GM19452 (cell line): Measurements from ENCODE around the gene METTL4.
A peak's percentile ranks its signal among the peaks of the same experiment; 100 is the strongest.

Source experiments
- ATAC-seq: cut with Tn5 transposase; IDR thresholded peaks from one replicate; pipeline ENCODE4 v1.9.1; 2021; ENCODE audit not compliant: unreplicated experiment

Gene METTL4

GRCh38 chr18:2571200-2572170 lies at the start of gene METTL4, which contains the start of gene NDC80:
Gene METTL4, minus strand, starts transcription at chr18:2571505. Its CDS starts 4,289 bp downstream, at chr18:2567216.
Gene NDC80, plus strand, starts transcription at chr18:2571557. Its CDS starts 1,429 bp downstream, at chr18:2572986.
- peak; percentile 75 for ATAC-seq

- no peak for ATAC-seq
Observed at GRCh38 chr18:2618009-2618408, 46.7 kb upstream of the METTL4 start.

DNA sequence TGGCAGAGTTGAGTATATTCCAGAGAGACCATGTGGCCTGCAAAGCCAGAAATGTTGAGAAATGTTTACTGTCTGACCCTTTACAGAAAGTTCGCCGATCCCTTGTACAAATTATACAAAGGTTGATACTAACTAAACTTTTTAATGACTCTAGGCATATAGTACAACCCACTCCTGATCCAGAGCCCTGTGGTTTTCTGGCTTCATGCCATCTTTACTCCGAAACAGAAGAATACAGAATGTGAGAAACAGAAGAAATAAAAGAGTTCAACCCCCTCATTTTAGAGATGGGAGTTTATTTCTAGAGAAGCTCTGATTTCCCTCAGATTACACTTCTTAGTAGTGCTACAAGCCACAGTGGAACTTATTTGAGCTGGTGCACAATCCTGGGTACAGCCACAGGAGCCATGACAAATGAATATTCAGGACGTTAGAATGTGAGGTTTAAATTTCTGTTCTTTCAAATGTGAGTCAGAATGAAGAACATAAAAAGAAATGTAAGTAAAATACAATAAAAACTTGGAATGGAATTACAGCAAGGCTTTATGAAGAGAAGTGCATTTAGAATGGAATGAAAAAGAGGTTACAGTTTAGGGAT lies 46.2 kb upstream of the METTL4 start:
- no peak for ATAC-seq

DNA sequence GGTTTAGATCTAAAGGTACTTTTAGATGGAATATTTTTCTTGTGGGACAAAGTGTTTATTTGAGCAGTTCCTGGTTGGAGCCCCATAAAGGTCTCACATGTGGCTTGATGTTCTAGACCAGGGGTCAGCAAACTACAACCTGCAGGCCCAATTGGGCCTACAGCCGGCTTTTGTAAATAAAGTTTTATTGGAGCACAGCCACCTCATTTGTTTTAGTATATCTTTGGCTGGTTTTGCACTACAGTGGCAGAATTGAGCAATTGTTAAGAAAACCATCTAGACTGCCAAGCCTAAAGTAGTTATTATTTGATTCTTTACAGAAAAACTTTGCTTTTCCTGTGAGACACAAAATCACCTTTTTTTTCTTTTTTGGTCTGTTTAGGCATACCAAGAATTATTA lies 41.7 kb upstream of the METTL4 start:
- ATAC-seq, result no peak

DNA sequence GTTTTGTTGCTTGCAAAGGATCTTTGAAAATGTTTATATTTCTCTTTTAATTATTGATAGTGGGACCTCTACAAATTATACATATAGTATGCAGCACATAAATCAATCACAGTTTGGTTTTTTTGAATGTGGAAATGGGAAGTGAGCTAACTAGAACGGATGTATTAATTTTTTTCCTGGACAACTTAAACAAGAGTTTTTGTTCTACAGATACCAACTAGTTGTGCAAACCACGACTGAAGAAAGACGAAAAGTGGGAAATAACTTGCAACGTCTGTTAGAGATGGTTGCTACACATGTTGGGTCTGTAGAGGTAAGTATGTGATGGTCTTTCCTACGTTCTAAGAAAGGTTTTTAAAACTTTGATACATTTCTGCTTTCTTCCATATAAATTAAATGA lies 39.2 kb upstream of the METTL4 start:
- ATAC-seq, result no peak

DNA sequence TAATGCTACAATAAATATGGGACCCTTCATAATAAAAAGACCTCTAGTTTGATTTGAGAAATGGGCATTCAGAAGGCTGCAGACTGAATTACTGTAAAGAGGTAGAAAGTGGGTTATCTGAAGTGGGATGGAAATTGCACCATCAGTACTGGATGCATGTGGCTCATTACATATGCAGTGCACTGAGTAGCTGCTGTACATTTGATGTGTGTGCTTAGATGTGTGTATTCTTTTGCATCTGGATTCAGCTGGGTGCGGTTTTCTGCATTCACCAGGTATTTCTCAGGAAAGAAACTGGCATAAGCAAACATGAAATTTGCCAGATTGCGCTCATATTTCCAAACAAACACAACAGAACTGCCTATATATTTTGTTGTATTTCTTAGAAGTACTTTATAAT lies 38.3 kb upstream of the METTL4 start:
- no peak for ATAC-seq

GRCh38 chr18:2606335-2606734 lies 35.0 kb upstream of the METTL4 start:
- ATAC-seq, result no peak

GRCh38 chr18:2602844-2603243 lies 31.5 kb upstream of the METTL4 start:
- no peak for ATAC-seq

DNA sequence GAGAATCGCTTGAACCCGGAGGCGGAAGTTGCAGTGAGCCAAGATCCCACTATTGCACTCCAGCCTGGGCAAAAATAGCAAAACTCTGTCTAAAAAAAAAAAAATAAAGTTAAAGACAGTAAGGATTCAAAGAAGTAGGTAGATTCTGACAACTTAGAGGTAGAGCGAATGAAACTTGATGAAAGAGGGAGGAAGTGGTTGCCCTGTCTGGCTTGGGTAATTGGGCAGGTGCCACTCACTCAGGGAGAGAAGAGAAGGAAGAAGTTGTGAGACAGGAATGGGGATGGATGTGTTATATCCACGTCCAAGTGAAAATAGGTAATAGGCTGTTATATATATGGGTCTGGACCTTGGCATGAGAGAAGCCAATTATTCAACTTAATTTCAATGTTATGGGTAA lies 26.3 kb upstream of the METTL4 start:
- ATAC-seq, result no peak

DNA sequence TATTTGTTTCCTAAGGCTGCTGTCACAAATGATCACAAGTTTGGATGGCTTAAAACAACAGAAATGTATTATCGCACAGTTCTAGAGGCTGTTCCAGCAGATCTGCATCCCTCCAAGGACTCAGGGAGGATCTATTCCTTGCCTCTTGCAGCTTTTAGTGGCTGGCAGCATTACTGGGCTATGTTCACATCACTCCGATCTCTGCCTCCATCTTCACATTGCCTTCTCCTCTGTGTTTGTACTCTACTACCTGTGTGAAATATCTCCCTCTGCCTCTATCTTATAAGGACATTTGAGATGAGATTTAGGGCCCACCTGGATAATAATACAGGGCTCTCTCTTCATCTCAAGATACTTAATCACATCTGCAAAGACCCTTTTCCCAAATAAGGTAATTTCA lies 19.0 kb upstream of the METTL4 start:
- no peak for ATAC-seq

DNA sequence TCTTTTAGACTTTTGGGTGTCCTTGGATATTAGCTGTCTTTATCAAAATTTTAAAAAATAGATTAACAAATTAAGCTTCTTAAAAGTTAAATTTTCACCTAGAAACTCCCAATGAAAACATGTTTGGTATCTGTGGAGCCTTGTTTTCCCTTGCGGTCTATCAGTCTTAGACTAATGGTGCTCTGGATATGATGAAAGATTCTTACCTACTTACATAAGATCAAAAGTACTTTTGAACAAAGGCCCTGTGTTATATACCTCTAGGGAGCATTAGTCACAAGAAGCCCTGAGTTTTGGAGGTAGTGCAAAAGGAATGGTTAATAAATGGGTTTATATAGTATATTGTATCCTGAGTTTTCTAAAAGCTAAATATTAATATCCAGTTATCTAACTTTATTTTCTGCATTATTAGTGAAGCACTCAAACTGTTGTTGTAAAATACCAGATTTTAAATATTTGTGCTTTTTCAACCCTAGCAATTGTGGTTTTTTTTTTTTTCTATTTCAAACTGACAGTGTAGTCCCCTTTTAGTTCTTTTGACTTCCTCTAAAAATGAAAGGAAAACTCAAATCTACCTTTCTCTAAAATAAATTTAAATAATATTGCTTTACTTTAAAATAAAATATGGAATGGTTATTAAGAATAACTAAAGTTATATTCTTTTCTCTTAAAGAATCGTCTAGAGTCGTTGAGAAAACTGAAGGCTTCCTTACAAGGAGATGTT lies 18.2 kb upstream of the METTL4 start:
- no peak for ATAC-seq

GRCh38 chr18:2588666-2589344 lies 17.5 kb upstream of the METTL4 start:
- ATAC-seq, result no peak

DNA sequence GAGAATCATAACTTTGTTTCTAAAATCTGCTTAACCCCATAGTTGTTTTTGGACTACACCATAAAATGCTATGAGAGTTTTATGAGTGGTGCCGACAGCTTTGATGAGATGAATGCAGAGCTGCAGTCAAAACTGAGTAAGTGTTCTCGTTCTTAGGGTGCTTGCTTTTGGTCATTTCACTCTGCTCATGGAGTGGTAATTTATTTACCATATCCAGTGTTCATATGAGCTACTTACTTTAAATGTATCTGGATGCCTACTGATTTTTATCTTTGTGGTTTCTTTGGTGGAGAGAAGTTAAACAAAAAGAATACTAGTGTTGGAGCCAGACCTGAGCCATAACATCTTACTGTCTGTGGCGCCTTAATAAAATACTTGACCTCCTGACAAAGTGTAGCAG lies 16.5 kb upstream of the METTL4 start:
- no peak for ATAC-seq

- ATAC-seq, result no peak
Observed at GRCh38 chr18:2573408-2573807, 2.1 kb upstream of the METTL4 start.

DNA sequence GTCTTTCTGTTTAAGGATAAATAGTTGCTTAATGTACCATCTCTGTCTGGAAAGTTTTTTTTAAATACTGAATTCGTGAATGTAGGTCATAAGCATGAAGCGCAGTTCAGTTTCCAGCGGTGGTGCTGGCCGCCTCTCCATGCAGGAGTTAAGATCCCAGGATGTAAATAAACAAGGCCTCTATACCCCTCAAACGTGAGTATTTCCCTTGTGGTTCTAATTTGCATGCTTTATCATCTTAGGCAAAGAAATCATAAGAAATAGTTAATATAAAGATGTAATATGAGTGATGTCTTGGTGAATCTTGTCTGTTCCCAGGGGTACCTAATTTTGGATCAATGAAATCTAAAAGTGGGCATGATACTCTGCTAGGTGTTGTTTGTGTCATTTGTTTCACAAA lies 1.6 kb upstream of the METTL4 start:
- ATAC-seq, result no peak

- ATAC-seq, result no peak
Observed at GRCh38 chr18:2572171-2572569, 865 bp upstream of the METTL4 start.

DNA sequence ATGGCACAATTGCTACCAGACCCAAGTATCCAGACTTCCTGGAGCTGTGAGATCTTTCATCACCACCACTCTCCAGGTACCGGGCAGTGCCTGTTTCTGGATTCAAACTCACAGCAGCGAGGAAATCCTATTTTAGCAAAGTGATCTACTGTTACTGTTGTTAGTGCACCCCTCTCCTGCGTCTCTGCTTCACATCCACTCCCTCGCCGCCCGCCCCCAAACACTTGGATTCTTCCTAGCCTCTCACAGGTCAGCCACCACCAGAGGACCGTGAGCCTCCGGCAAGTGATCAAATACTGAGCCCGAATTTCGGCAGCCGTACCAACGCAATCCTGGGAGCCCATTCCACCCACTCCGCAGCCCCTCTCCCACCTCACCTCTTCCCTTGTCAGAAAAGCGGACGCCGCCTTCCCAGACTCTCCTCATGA lies 519 bp downstream of the METTL4 start:
- ATAC-seq, result peak; percentile 38

DNA sequence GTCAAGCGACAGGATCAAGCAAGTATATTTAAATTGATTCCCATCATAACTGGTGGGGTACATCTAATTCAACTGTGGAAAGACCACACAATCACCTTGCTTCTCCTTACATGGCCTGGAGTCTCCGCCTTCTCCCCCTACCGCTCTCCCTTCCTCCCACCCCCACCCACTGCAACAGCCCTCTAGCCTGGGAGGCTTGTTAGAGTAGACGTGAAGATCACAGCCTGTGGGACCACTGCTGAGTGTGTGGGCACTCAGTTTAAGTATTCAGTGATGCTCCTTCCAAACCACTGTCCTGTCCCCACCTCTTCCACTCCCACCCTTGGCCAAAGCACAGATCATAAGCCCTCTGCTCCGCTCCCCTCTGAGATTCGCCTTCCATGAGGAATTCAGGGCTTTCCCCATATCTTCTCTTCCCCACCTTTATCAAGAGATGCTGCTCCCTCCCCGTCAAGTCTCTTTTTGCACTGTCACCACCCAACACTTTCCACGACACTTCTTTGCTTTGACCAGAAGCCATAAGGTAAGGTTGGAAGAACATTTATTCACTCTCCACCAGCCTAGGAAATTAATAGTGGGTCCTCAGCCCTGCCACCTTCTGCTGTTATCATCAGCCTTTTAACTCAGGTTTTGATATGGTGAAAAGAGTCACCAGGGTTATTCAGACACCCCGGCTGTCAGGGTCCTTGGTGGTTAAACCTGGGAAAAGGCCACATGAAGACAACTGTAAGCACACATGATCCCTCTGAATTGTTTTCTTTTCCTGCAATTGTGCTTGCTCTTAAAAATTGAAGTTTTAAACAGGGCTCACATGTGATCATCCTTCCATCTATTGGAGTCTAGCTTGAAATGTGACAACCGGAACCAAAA lies 1.7 kb downstream of the METTL4 start:
- no peak for ATAC-seq

- ATAC-seq, result no peak
Observed at GRCh38 chr18:2568605-2569004, 2.7 kb downstream of the METTL4 start.

GRCh38 chr18:2568129-2568528 lies 3.2 kb downstream of the METTL4 start:
- ATAC-seq, result no peak
